Measurements from ENCODE around the gene KIF25. TPM values are rescaled to one million over a fixed set of nuclear protein-coding genes. Genes with fewer than 3 reads are reported as not detected.

The KIF25 gene
- total and polyA plus RNA-seq, 11 donors = 0.11 to 0.29 (median 0.16) TPM; not detected in 5

- intact Hi-C loops (cut with DNase I) = loop anchor here in 9 of 10 donors (5.0 to 10.0 kb wide), 4 partner anchors 55 to 292 kb away; no protein-coding TSS in a partner anchor
- 87 to 91% (median 89%) methylated on average over 24 to 31 of the region's 31 CpGs for WGBS, 4 donors
These were observed 65.1 kb downstream of the KIF25 start for GRCh38 chr6:168062346-168063289.

GRCh38 chr6:168063431-168063830 is 66.0 kb downstream of the KIF25 start:
- Histone ChIP-seq H3K4me3 (no peak overlapping the region), H3K4me1 (peaks cover 0 to 9% (median 5%) of the 10 kb centered on the region in 12 donors), H3K27me3 (no peaks in the 10 kb centered on the region), H3K27ac (no peak overlapping the region), H3K9me3 (no peaks in the 10 kb centered on the region), H3K36me3 (no peaks in the 10 kb centered on the region)
- WGBS, 4 donors = 90 to 97% (median 94%) methylated on average over 7 to 13 of the region's 13 CpGs
- TF ChIP-seq POLR2A (IDR thresholded peaks at IDR 0.05) = no peak
- TF ChIP-seq CTCF (IDR thresholded peaks at IDR 0.05) = no peak
- no peak for DNase-seq
- intact Hi-C loops (cut with DNase I) = loop anchor here in 9 of 10 donors (5.0 to 10.0 kb wide), 4 partner anchors 54 to 291 kb away; no protein-coding TSS in a partner anchor
- ATAC-seq = no peak

More at GRCh38 chr6:168062346-168063289, 65.1 kb downstream of the KIF25 start:
- Histone ChIP-seq H3K4me1 (peaks cover 0 to 9% (median 5%) of the 10 kb centered on the region in 12 donors), H3K27ac (no peak overlapping the region), H3K4me3 (no peak overlapping the region), H3K27me3 (no peaks in the 10 kb centered on the region), H3K36me3 (no peaks in the 10 kb centered on the region), H3K9me3 (no peaks in the 10 kb centered on the region)
- ATAC-seq (no peak), DNase-seq (no peak)
- TF ChIP-seq CTCF (IDR thresholded peaks at IDR 0.05) (no peak), POLR2A (IDR thresholded peaks at IDR 0.05) (no peak)

- Histone ChIP-seq H3K4me3 (no peak overlapping the region), H3K9me3 (no peaks in the 10 kb centered on the region), H3K4me1 (peaks cover 0 to 9% (median 5%) of the 10 kb centered on the region in 12 donors), H3K27me3 (no peaks in the 10 kb centered on the region), H3K27ac (no peak overlapping the region), H3K36me3 (no peaks in the 10 kb centered on the region)
- DNase-seq = no peak
- ATAC-seq = no peak
- 89 to 95% (median 95%) methylated on average over 8 to 11 of the region's 11 CpGs for WGBS, 4 donors
- intact Hi-C loops (cut with DNase I) = loop anchor here in 9 of 10 donors (5.0 to 10.0 kb wide), 4 partner anchors 53 to 290 kb away; no protein-coding TSS in a partner anchor
- TF ChIP-seq POLR2A (IDR thresholded peaks at IDR 0.05) = no peak
- TF ChIP-seq CTCF (IDR thresholded peaks at IDR 0.05) = no peak
These were observed 66.8 kb downstream of the KIF25 start for GRCh38 chr6:168064226-168064807.

Measured in heart left ventricle (tissue), 16 donors.